D721Med (cell line): ENCODE data around the gene TBC1D4.
"Not testable (repeated sequence)": the region's sequence is repeated elsewhere in the genome, so short reads cannot be mapped to it uniquely, and the experiment has no call there.

Source experiments
- DNase-seq: peaks from one replicate; pipeline ENCODE4 v3.0.0; 2011; ENCODE audit warnings: low spot score; ENCODE audit not compliant: insufficient read length
- FAIRE-seq: peaks from 2 replicates; lab custom pipeline; 2011; peaks lifted over from hg19 to GRCh38; lab: Jason Lieb, UNC
- CTCF ChIP-seq: IDR thresholded peaks from 2 replicates; pipeline ENCODE4 v1.5.1; 2012; ENCODE audit warnings: mild to moderate bottlenecking, control low read depth; ENCODE audit not compliant: insufficient read depth; ENCODE audit errors: missing control alignments

The TBC1D4 gene

GRCh38 chr13:75256922-75257321 is 225.0 kb downstream of the TBC1D4 start:
- DNase-seq, result no peak
- FAIRE-seq, result no peak
- no peak for TF ChIP-seq CTCF

GRCh38 chr13:75255653-75256052 is 226.3 kb downstream of the TBC1D4 start:
- DNase-seq (no peak), FAIRE-seq (no peak)
- TF ChIP-seq CTCF, result no peak

GRCh38 chr13:75255147-75255546 is 226.8 kb downstream of the TBC1D4 start:
- no peak for FAIRE-seq
- TF ChIP-seq CTCF, result no peak
- no peak for DNase-seq

GRCh38 chr13:75251188-75251587 is 230.8 kb downstream of the TBC1D4 start:
- FAIRE-seq (no peak), DNase-seq (no peak)
- TF ChIP-seq CTCF, result no peak

DNA sequence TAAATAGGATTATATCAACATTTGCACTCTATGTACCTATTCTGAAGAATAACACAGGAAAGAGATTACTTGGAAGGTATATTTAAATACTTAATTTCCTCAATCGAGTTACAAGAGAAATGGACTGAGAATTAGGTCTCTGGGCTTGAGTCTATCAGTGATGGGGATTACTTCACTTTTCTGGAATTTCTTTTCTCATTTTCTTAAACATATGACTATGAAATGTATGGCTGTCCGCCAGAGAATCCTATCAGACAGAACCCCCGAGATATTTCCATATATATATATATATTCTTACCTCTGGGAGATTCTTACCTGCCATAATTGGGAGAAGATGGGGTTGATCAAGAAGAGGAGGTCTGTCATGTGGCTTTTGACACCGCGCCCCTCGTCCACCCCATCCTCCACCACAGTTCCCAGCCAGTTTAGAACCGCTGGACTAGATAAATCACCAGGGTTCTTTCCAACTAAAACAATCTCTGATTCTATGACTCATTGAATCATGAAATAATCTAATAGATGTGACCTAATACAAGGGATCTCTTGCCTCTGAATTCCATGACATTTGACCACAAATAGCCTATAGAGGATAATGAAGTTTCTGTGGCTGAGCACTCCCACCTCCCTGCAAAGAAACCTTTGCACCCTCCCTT is 231.3 kb downstream of the TBC1D4 start:
- FAIRE-seq (no peak), DNase-seq (no peak)
- TF ChIP-seq CTCF, result no peak

DNA sequence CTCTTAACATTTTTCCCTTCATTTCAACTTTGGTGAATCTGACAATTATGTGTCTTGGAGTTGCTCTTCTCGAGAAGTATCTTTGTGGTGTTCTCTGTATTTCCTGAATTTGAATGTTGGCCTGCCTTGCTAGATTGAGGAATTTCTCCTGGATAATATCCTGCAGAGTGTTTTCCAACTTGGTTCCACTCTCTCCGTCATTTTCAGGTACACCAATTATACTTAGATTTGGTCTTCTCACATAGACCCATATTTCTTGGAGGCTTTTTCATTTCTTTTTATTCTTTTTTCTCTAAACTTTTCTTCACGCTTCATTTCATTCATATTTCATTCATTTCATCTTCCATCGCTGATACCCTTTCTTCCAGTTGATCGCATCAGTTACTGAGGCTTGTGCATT is 236.4 kb downstream of the TBC1D4 start:
- not testable (repeated sequence) for DNase-seq, FAIRE-seq

- not testable (repeated sequence) for DNase-seq, FAIRE-seq
Measured at GRCh38 chr13:75240240-75240639, 241.7 kb downstream of the TBC1D4 start.

GRCh38 chr13:75236774-75237173 is 245.2 kb downstream of the TBC1D4 start:
- FAIRE-seq (no peak), DNase-seq (no peak)
- no peak for TF ChIP-seq CTCF
